GM20000 (cell line): ENCODE measurements around the gene PTPRB.

Source experiments
- DNase-seq: peaks from one replicate; pipeline ENCODE4 v3.0.0; 2012; ENCODE audit warnings: low spot score
- TF ChIP-seq, protein P1 (sequence below): IDR thresholded peaks from 2 replicates; pipeline ENCODE4 v1.5.1; 2012; ENCODE audit warnings: mild to moderate bottlenecking, control low read depth; ENCODE audit errors: extremely low read depth, missing control alignments

Gene PTPRB

GRCh38 chr12:70609203-70609602 is 28.0 kb downstream of the PTPRB start:
- TF ChIP-seq, protein P1, sequence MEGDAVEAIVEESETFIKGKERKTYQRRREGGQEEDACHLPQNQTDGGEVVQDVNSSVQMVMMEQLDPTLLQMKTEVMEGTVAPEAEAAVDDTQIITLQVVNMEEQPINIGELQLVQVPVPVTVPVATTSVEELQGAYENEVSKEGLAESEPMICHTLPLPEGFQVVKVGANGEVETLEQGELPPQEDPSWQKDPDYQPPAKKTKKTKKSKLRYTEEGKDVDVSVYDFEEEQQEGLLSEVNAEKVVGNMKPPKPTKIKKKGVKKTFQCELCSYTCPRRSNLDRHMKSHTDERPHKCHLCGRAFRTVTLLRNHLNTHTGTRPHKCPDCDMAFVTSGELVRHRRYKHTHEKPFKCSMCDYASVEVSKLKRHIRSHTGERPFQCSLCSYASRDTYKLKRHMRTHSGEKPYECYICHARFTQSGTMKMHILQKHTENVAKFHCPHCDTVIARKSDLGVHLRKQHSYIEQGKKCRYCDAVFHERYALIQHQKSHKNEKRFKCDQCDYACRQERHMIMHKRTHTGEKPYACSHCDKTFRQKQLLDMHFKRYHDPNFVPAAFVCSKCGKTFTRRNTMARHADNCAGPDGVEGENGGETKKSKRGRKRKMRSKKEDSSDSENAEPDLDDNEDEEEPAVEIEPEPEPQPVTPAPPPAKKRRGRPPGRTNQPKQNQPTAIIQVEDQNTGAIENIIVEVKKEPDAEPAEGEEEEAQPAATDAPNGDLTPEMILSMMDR = no peak
- DNase-seq = no peak

DNA sequence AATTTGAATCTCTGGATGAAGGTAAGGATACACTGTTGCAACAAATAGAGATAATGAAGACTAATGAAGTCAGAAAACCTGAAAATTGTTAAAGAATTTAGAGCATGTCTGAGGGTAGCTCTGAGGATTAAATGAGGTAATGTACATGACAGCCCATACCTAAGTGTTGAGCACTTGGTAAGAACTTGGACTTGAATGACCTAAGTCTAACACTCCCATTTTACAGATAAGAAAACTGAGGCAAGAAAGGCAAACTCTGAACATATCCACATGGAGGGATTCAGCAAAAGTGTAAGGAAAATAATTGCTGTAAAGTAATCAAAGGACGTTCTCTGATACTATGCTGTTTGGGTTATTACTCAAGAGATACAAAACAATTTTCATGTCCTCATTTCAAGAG is 29.0 kb downstream of the PTPRB start:
- no peak for DNase-seq
- TF ChIP-seq, protein P1 = no peak

- no peak for DNase-seq
Measured at GRCh38 chr12:70607107-70607506, 30.1 kb downstream of the PTPRB start.

GRCh38 chr12:70605976-70606375 is 31.3 kb downstream of the PTPRB start:
- TF ChIP-seq, protein P1 = no peak
- no peak for DNase-seq

More at GRCh38 chr12:70607107-70607506, 30.1 kb downstream of the PTPRB start:
- TF ChIP-seq, protein P1 = no peak

DNA sequence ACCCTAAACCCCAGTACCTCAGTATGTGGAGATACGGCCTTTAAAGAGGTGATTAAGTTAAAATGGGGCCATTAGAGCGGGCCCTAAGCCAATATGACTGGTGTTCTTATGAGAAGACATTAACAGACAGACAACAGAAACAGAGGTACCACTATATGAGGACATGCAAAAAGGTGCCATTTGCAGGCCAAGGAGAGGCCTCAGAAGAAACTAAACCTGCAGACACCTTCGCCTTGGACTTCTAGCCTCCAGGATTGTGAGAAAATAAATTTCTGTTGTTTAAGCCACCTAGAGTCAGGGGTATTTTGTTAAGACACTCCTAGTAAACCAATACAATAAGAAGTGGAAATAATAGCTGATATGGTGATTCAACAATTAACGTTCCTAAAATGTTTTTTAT is 32.6 kb downstream of the PTPRB start:
- TF ChIP-seq, protein P1 = no peak
- DNase-seq = no peak

DNA sequence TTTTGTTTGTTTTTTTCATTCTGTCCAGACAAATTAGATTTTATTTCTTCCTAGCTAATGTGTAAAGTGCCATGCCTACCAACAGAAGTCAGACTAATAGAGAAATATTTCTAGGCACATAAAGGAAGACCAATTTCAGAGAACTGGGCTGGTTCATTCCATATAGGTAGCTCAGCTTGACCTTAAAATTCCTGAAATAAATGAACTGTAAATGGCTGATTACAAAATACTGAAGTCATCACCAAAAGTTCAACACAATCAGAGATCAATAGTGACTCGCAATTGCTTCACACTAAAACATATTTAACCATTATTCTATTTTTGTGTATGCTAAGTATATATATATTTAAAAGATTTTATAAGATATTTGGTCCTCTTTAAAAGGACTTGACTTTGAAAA is 34.2 kb downstream of the PTPRB start:
- no peak for DNase-seq
- TF ChIP-seq, protein P1 = no peak

- no peak for DNase-seq
- TF ChIP-seq, protein P1 = no peak
Measured at GRCh38 chr12:70598467-70599193, 38.6 kb downstream of the PTPRB start.
